Neural crest cell (in vitro differentiated cells): Measurements from ENCODE around the gene TLE2. TPM values are rescaled to one million over a fixed set of nuclear protein-coding genes. Genes with fewer than 3 reads are reported as not detected.
"Not testable (repeated sequence)": the region's sequence is repeated elsewhere in the genome, so short reads cannot be mapped to it uniquely, and the experiment has no call there.

ENCODE experiments used
- DNase-seq: peaks from one replicate; pipeline ENCODE4 v3.0.0; 2021; ENCODE audit warnings: low read depth, mixed read lengths, low spot score
- H3K27ac Mint-ChIP-seq: one replicate; pipeline ENCODE4 v1.8.0; 2021; ENCODE audit warnings: mild to moderate bottlenecking, mixed read lengths; ENCODE audit not compliant: unreplicated experiment
- H3K27me3 Mint-ChIP-seq: 2 replicates; pipeline ENCODE4 v1.8.0; 2021; ENCODE audit warnings: low read depth, mild to moderate bottlenecking, mixed read lengths
- H3K36me3 Mint-ChIP-seq: 2 replicates; pipeline ENCODE4 v1.8.0; 2021; ENCODE audit warnings: low read depth, mild to moderate bottlenecking, mixed read lengths
- H3K4me1 Mint-ChIP-seq: 2 replicates; pipeline ENCODE4 v1.8.0; 2021; ENCODE audit warnings: mixed read lengths
- H3K4me3 Mint-ChIP-seq: one replicate; pipeline ENCODE4 v1.8.0; 2021; ENCODE audit warnings: mild to moderate bottlenecking, mixed read lengths
- H3K9me3 Mint-ChIP-seq: 2 replicates; pipeline ENCODE4 v1.8.0; 2021; ENCODE audit warnings: mixed read lengths
- CTCF ChIP-seq: fragments of 200-600 bp; sonication (generic); conservative IDR thresholded peaks from 2 replicates; pipeline ENCODE4 v1.5.0; 2021; ENCODE audit warnings: antibody characterized with exemption, mild to moderate bottlenecking
- total RNA-seq: library from RNA; stranded (reverse); gene quantifications from 2 replicates; pipeline ENCODE4 v1.2.1, GENCODE V29; 2021

Gene TLE2
- total RNA-seq, 1 donor from 2014 or later, result 1.4 TPM

- no peak for TF ChIP-seq CTCF
- H3K27ac Mint-ChIP-seq, result no peak overlapping the region
- H3K4me3 Mint-ChIP-seq, result no peak overlapping the region
- H3K27me3 Mint-ChIP-seq, result peaks cover 40% of the 10 kb centered on the region
- H3K4me1 Mint-ChIP-seq, result peaks cover 9% of the 10 kb centered on the region
- H3K36me3 Mint-ChIP-seq, result no peaks in the 10 kb centered on the region
- no peaks in the 10 kb centered on the region for H3K9me3 Mint-ChIP-seq
- no peak for DNase-seq
These were observed 13.7 kb downstream of the TLE2 start for GRCh38 chr19:3015126-3016057.

GRCh38 chr19:3014135-3014534 is 14.9 kb downstream of the TLE2 start:
- DNase-seq, result no peak
- Mint-ChIP-seq H3K27me3 (peaks cover 41% of the 10 kb centered on the region), H3K36me3 (no peaks in the 10 kb centered on the region), H3K27ac (no peak overlapping the region), H3K9me3 (no peaks in the 10 kb centered on the region), H3K4me3 (no peak overlapping the region), H3K4me1 (peaks cover 7% of the 10 kb centered on the region)
- TF ChIP-seq CTCF, result no peak

- Mint-ChIP-seq H3K27ac (no peak overlapping the region), H3K36me3 (no peaks in the 10 kb centered on the region), H3K9me3 (no peaks in the 10 kb centered on the region), H3K4me3 (no peak overlapping the region), H3K27me3 (peaks cover 44% of the 10 kb centered on the region), H3K4me1 (peaks cover 7% of the 10 kb centered on the region)
- TF ChIP-seq CTCF, result no peak
- DNase-seq, result no peak
These were observed 15.8 kb downstream of the TLE2 start for GRCh38 chr19:3013263-3013725.

- no peaks in the 10 kb centered on the region for H3K9me3 Mint-ChIP-seq
- no peak for DNase-seq
- H3K27me3 Mint-ChIP-seq, result peaks cover 44% of the 10 kb centered on the region
- H3K4me3 Mint-ChIP-seq, result no peak overlapping the region
- H3K36me3 Mint-ChIP-seq, result no peaks in the 10 kb centered on the region
- no peak for TF ChIP-seq CTCF
- H3K4me1 Mint-ChIP-seq, result peaks cover 7% of the 10 kb centered on the region
- no peak overlapping the region for H3K27ac Mint-ChIP-seq
These were observed 16.3 kb downstream of the TLE2 start for GRCh38 chr19:3012621-3013262.

GRCh38 chr19:3012059-3012458 is 17.0 kb downstream of the TLE2 start:
- not testable (repeated sequence) for H3K4me1 Mint-ChIP-seq, DNase-seq, H3K27ac Mint-ChIP-seq, H3K36me3 Mint-ChIP-seq, H3K9me3 Mint-ChIP-seq, H3K4me3 Mint-ChIP-seq
- H3K27me3 Mint-ChIP-seq, result peaks cover 45% of the 10 kb centered on the region

- H3K4me3 Mint-ChIP-seq, result no peak overlapping the region
- H3K4me1 Mint-ChIP-seq, result peaks cover 7% of the 10 kb centered on the region
- H3K36me3 Mint-ChIP-seq, result no peaks in the 10 kb centered on the region
- no peaks in the 10 kb centered on the region for H3K9me3 Mint-ChIP-seq
- no peak for DNase-seq
- TF ChIP-seq CTCF, result no peak
- H3K27ac Mint-ChIP-seq, result peak overlapping the region; percentile 19
- H3K27me3 Mint-ChIP-seq, result peaks cover 42% of the 10 kb centered on the region
These were observed 18.2 kb downstream of the TLE2 start for GRCh38 chr19:3010871-3011270.
